Stomach smooth muscle (tissue), 2 donors: ENCODE data around the gene MPST.
A peak's percentile ranks its signal among the peaks of the same experiment; 100 is the strongest.

ENCODE experiments used
- H3K27ac ChIP-seq: one replicate; pipeline ENCODE4 v1.7.0; 2013; ENCODE audit warnings: mild to moderate bottlenecking, low read length, inconsistent platforms
- H3K27me3 ChIP-seq, 2 donors: one replicate each; pipeline ENCODE4 v1.7.0; 2013; ENCODE audit warnings: low read length in 2 of 2; ENCODE audit not compliant: insufficient read depth in 2 of 2, control insufficient read depth in 1 of 2
- H3K36me3 ChIP-seq, 2 donors: one replicate each; pipeline ENCODE4 v1.7.0; 2013; ENCODE audit warnings: low read length in 2 of 2; ENCODE audit not compliant: control insufficient read depth in 2 of 2, insufficient read depth in 2 of 2
- H3K4me1 ChIP-seq: one replicate; pipeline ENCODE4 v1.7.0; 2013; ENCODE audit warnings: low read length; ENCODE audit not compliant: control insufficient read depth, insufficient read depth
- H3K4me3 ChIP-seq, 2 donors: one replicate each; pipeline ENCODE4 v1.7.0; 2013; ENCODE audit warnings: low read length in 2 of 2
- H3K9ac ChIP-seq, 2 donors: one replicate each; pipeline ENCODE4 v1.7.0; 2013; ENCODE audit warnings: low read length in 2 of 2, mild to moderate bottlenecking in 1 of 2
- H3K9me3 ChIP-seq, 2 donors: one replicate each; pipeline ENCODE4 v1.7.0; 2013; ENCODE audit warnings: low read length in 2 of 2; ENCODE audit not compliant: control insufficient read depth in 2 of 2
- donor health status: healthy.
- donor health status: Pancreatic carcinoma.

The MPST gene

GRCh38 chr22:37002633-37003032, 16.9 kb upstream of the MPST start:
- Histone ChIP-seq H3K27me3 (peaks cover 3 to 10% of the 10 kb centered on the region in 2 donors), H3K27ac (no peak overlapping the region), H3K9me3 (no peaks in the 10 kb centered on the region), H3K4me1 (no peaks in the 10 kb centered on the region), H3K4me3 (no peak overlapping the region), H3K9ac (no peak overlapping the region), H3K36me3 (no peaks in the 10 kb centered on the region)

GRCh38 chr22:37007651-37008050, 11.9 kb upstream of the MPST start:
- Histone ChIP-seq H3K9ac (no peak overlapping the region), H3K9me3 (no peaks in the 10 kb centered on the region), H3K4me1 (peaks cover 7% of the 10 kb centered on the region), H3K27me3 (peaks cover 0 to 4% of the 10 kb centered on the region in 2 donors), H3K27ac (no peak overlapping the region), H3K4me3 (no peak overlapping the region), H3K36me3 (no peaks in the 10 kb centered on the region)

- Histone ChIP-seq H3K36me3 (no peaks in the 10 kb centered on the region), H3K27me3 (peaks cover 0 to 4% of the 10 kb centered on the region in 2 donors), H3K4me3 (no peak overlapping the region), H3K9me3 (no peaks in the 10 kb centered on the region), H3K4me1 (peaks cover 7% of the 10 kb centered on the region), H3K9ac (no peak overlapping the region), H3K27ac (no peak overlapping the region)
Measured at GRCh38 chr22:37008365-37008764, 11.2 kb upstream of the MPST start.

GRCh38 chr22:37009490-37009889, 10.1 kb upstream of the MPST start:
- Histone ChIP-seq H3K4me1 (peaks cover 7% of the 10 kb centered on the region), H3K9ac (no peak overlapping the region), H3K9me3 (no peaks in the 10 kb centered on the region), H3K4me3 (no peak overlapping the region), H3K27me3 (no peaks in the 10 kb centered on the region), H3K27ac (no peak overlapping the region), H3K36me3 (no peaks in the 10 kb centered on the region)

GRCh38 chr22:37010174-37010573, 9.4 kb upstream of the MPST start:
- Histone ChIP-seq H3K4me3 (no peak overlapping the region), H3K27me3 (no peaks in the 10 kb centered on the region), H3K9ac (no peak overlapping the region), H3K36me3 (no peaks in the 10 kb centered on the region), H3K27ac (no peak overlapping the region), H3K4me1 (peaks cover 9% of the 10 kb centered on the region), H3K9me3 (no peaks in the 10 kb centered on the region)

GRCh38 chr22:37010976-37011375, 8.6 kb upstream of the MPST start:
- no peak overlapping the region for H3K4me3 ChIP-seq
- no peak overlapping the region for H3K9ac ChIP-seq
- H3K9me3 ChIP-seq, result no peaks in the 10 kb centered on the region
- peaks cover 9% of the 10 kb centered on the region for H3K4me1 ChIP-seq
- H3K27ac ChIP-seq, result no peak overlapping the region
- H3K27me3 ChIP-seq, result no peaks in the 10 kb centered on the region
- no peaks in the 10 kb centered on the region for H3K36me3 ChIP-seq

GRCh38 chr22:37011472-37011871, 8.1 kb upstream of the MPST start:
- Histone ChIP-seq H3K27ac (no peak overlapping the region), H3K4me3 (no peak overlapping the region)

GRCh38 chr22:37012262-37012904, 7.2 kb upstream of the MPST start:
- H3K4me3 ChIP-seq, result no peak overlapping the region
- peaks cover 0 to 3% of the 10 kb centered on the region in 2 donors for H3K36me3 ChIP-seq
- H3K27ac ChIP-seq, result no peak overlapping the region
- H3K27me3 ChIP-seq, result no peaks in the 10 kb centered on the region
- peaks cover 22% of the 10 kb centered on the region for H3K4me1 ChIP-seq
- H3K9me3 ChIP-seq, result no peaks in the 10 kb centered on the region
- no peak overlapping the region for H3K9ac ChIP-seq

More at GRCh38 chr22:37011472-37011871, 8.1 kb upstream of the MPST start:
- Histone ChIP-seq H3K27me3 (no peaks in the 10 kb centered on the region), H3K36me3 (no peaks in the 10 kb centered on the region), H3K9ac (no peak overlapping the region), H3K4me1 (peaks cover 13% of the 10 kb centered on the region), H3K9me3 (no peaks in the 10 kb centered on the region)

- H3K27ac ChIP-seq, result no peak overlapping the region
Measured at GRCh38 chr22:37012956-37013355, 6.6 kb upstream of the MPST start.

GRCh38 chr22:37014415-37014806, 5.1 kb upstream of the MPST start:
- H3K27ac ChIP-seq, result no peak overlapping the region

More at GRCh38 chr22:37012956-37013355, 6.6 kb upstream of the MPST start:
- H3K9ac ChIP-seq, result no peak overlapping the region
- H3K4me3 ChIP-seq, result no peak overlapping the region
- no peaks in the 10 kb centered on the region for H3K27me3 ChIP-seq
- H3K4me1 ChIP-seq, result peaks cover 28% of the 10 kb centered on the region
- H3K36me3 ChIP-seq, result peaks cover 0 to 3% of the 10 kb centered on the region in 2 donors
- H3K9me3 ChIP-seq, result no peaks in the 10 kb centered on the region

GRCh38 chr22:37014835-37015586, 4.5 kb upstream of the MPST start:
- H3K27me3 ChIP-seq, result no peaks in the 10 kb centered on the region
- peaks cover 36% of the 10 kb centered on the region for H3K4me1 ChIP-seq
- peaks cover 0 to 3% of the 10 kb centered on the region in 2 donors for H3K36me3 ChIP-seq
- H3K4me3 ChIP-seq, result no peak overlapping the region
- no peaks in the 10 kb centered on the region for H3K9me3 ChIP-seq
- H3K27ac ChIP-seq, result no peak overlapping the region
- H3K9ac ChIP-seq, result peak overlapping the region in 1 of 2 donors; percentile 13

More at GRCh38 chr22:37014415-37014806, 5.1 kb upstream of the MPST start:
- Histone ChIP-seq H3K4me3 (no peak overlapping the region), H3K36me3 (peaks cover 0 to 3% of the 10 kb centered on the region in 2 donors), H3K9me3 (no peaks in the 10 kb centered on the region), H3K4me1 (peaks cover 36% of the 10 kb centered on the region), H3K27me3 (no peaks in the 10 kb centered on the region), H3K9ac (no peak overlapping the region)
